ENCODE results near the gene NR2F6.

DNA sequence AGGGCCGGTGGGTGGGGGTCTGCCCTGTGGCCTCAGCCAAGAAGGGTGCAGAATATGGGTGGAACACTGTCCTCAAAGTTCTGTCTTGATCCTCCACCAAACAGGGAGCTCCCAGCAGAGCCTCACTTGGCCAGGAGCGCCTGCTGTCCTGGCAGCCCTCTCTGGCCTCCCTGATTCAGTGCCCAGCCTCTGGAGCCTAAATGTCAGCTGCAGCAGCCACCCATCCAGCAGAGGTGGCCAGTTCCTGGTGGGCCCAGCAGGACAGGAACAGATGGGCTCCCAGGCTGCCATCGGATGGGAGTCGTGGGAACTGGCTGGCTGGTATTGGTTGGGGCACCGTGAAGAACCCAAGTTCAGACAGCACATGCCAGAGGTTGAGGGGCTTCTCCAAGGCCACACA is 32.4 kb downstream of the NR2F6 start:
- TF ChIP-seq, protein P1, sequence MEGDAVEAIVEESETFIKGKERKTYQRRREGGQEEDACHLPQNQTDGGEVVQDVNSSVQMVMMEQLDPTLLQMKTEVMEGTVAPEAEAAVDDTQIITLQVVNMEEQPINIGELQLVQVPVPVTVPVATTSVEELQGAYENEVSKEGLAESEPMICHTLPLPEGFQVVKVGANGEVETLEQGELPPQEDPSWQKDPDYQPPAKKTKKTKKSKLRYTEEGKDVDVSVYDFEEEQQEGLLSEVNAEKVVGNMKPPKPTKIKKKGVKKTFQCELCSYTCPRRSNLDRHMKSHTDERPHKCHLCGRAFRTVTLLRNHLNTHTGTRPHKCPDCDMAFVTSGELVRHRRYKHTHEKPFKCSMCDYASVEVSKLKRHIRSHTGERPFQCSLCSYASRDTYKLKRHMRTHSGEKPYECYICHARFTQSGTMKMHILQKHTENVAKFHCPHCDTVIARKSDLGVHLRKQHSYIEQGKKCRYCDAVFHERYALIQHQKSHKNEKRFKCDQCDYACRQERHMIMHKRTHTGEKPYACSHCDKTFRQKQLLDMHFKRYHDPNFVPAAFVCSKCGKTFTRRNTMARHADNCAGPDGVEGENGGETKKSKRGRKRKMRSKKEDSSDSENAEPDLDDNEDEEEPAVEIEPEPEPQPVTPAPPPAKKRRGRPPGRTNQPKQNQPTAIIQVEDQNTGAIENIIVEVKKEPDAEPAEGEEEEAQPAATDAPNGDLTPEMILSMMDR (IDR thresholded peaks at IDR 0.05; ENCODE audit: low read length): no peak
- TF ChIP-seq EZH2phosphoT487 (IDR thresholded peaks at IDR 0.05; ENCODE audit: low read length): no peak

All from MM.1S (cell line).